Measurements from ENCODE around the gene RTF2.

DNA sequence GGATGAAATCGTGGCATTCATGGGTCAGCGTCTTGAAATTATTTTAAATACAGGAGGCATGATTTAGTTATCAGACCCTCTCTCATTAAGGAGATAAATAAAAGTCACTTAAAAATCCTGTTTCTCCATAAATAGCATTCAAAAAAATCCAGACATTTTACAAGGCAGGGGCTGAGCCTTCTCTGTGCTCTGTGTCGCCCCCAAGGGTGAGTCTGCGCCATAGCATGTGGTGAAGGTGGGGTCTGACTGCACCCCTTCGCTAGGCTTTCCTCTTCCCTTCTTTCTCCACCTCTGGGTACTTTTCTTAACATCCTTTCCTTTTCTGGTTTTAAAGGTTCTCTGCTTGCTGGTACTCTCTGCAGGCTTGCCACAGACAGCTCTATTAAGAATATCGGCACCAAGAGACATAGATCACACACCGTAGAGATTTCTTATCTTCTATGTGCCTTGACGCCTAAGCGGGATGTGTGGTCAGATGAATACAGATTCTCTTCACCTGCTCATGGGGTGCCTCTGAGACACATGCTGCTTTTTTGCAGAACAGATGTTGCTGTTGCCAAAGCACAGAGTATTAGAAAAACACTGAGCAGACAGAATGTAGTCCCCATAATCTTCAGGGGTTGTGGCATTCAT, 36.1 kb downstream of the RTF2 start:
- TF ChIP-seq, protein P1, sequence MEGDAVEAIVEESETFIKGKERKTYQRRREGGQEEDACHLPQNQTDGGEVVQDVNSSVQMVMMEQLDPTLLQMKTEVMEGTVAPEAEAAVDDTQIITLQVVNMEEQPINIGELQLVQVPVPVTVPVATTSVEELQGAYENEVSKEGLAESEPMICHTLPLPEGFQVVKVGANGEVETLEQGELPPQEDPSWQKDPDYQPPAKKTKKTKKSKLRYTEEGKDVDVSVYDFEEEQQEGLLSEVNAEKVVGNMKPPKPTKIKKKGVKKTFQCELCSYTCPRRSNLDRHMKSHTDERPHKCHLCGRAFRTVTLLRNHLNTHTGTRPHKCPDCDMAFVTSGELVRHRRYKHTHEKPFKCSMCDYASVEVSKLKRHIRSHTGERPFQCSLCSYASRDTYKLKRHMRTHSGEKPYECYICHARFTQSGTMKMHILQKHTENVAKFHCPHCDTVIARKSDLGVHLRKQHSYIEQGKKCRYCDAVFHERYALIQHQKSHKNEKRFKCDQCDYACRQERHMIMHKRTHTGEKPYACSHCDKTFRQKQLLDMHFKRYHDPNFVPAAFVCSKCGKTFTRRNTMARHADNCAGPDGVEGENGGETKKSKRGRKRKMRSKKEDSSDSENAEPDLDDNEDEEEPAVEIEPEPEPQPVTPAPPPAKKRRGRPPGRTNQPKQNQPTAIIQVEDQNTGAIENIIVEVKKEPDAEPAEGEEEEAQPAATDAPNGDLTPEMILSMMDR (IDR thresholded peaks at IDR 0.05 in 4 of 5, conservative IDR thresholded peaks at IDR 0.05 in 1 of 5), result no peak
- no peak for TF ChIP-seq POLR2A (IDR thresholded peaks at IDR 0.05)
